Measurements from ENCODE around the gene KAT8. TPM values are rescaled to one million over a fixed set of nuclear protein-coding genes. Genes with fewer than 3 reads are reported as not detected.

KAT8 gene
- total RNA-seq, 1 experiment from 2014 or later, result 30.5 TPM

- no peak for DNase-seq (ENCODE audit: low read depth)
These were observed 10.7 kb upstream of the KAT8 start for GRCh38 chr16:31106509-31107464.

- no peak for DNase-seq (ENCODE audit: low read depth)
These were observed 10.0 kb upstream of the KAT8 start for GRCh38 chr16:31107465-31107867.

GRCh38 chr16:31108035-31108793 is 9.2 kb upstream of the KAT8 start, which contains the start of gene BCKDK:
TSS of gene BCKDK (plus strand) at chr16:31108386. CDS start at chr16:31109224, 838 bp downstream.
- peak; percentile 83 for DNase-seq (ENCODE audit: low read depth)

GRCh38 chr16:31108794-31109558 is 8.5 kb upstream of the KAT8 start:
- no peak for DNase-seq (ENCODE audit: low read depth)

GRCh38 chr16:31109622-31110021 is 7.8 kb upstream of the KAT8 start:
- no peak for DNase-seq (ENCODE audit: low read depth)

- peak; percentile 95 for DNase-seq (ENCODE audit: low read depth)
These were observed 7.1 kb upstream of the KAT8 start for GRCh38 chr16:31110106-31111034.

GRCh38 chr16:31111881-31112466 is 5.5 kb upstream of the KAT8 start:
- DNase-seq (ENCODE audit: low read depth), result no peak

GRCh38 chr16:31112711-31113110 is 4.8 kb upstream of the KAT8 start:
- DNase-seq (ENCODE audit: low read depth), result no peak

GRCh38 chr16:31113121-31114120 is 4.0 kb upstream of the KAT8 start:
- DNase-seq (ENCODE audit: low read depth), result no peak

- no peak for DNase-seq (ENCODE audit: low read depth)
These were observed 3.0 kb upstream of the KAT8 start for GRCh38 chr16:31114468-31114867.

- peak; percentile 69 for DNase-seq (ENCODE audit: low read depth)
These were observed 1.0 kb downstream of the KAT8 start for GRCh38 chr16:31118223-31119155.

- no peak for DNase-seq (ENCODE audit: low read depth)
These were observed 2.7 kb downstream of the KAT8 start for GRCh38 chr16:31120129-31120528.

GRCh38 chr16:31125844-31126243 is 8.4 kb downstream of the KAT8 start:
- no peak for DNase-seq (ENCODE audit: low read depth)

- no peak for DNase-seq (ENCODE audit: low read depth)
These were observed 9.7 kb downstream of the KAT8 start for GRCh38 chr16:31127182-31127581.

GRCh38 chr16:31128711-31129567 is 11.5 kb downstream of the KAT8 start:
- no peak for DNase-seq (ENCODE audit: low read depth)

- no peak for DNase-seq (ENCODE audit: low read depth)
These were observed 12.3 kb downstream of the KAT8 start for GRCh38 chr16:31129568-31130335.
